GM18517 (cell line): Measurements from ENCODE around the gene STK38.

Experiments
- ATAC-seq: cut with Tn5 transposase; IDR thresholded peaks from one replicate; pipeline ENCODE4 v1.9.1; 2021; ENCODE audit warnings: mild to moderate bottlenecking, moderate library complexity; ENCODE audit not compliant: unreplicated experiment

The STK38 gene

DNA sequence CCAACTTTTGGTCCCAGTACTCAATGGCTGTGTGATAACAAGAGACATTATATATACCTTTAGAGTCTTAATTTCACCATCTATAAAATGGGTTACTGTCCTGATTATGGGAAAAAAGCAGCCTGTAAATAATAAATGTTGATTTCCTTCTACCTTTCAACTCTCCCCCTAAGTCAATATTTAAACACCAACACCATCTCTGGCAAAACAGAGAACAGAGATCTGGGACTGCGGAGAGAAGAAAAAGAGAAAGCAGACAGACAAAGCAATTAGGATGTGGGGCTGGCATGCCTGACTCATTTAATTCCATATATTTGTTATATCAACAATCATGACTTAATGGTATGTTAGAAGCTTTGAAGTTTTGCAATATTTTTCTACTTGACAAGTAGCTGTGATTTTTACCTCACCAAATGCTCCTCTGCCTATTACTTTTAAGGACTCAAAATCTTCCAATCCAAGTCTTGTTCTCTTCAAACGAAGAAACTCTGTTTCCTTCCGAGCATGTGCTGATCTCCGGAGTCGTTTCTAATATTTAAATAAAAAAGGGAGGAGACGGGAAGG lies 23.3 kb downstream of the STK38 start:
- ATAC-seq: no peak

DNA sequence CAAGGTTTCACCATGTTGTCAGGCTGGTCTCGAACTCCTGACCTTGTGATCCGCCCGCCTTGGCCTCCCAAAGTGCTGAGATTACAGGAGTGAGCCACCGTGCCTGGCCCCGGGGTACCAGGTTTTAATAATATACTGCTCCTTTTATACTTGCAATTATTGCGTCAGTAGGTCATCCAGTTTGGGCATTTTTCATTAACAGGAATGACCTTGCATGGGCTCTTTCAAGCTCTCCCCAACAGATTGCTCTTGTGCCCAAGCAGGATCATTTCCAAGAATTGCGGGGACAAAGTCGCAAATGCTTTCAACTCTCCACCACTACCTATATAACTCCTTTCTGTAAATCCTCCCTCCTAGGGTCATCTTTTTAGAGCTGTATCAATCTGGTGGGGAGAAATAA lies 23.8 kb downstream of the STK38 start:
- ATAC-seq: no peak

DNA sequence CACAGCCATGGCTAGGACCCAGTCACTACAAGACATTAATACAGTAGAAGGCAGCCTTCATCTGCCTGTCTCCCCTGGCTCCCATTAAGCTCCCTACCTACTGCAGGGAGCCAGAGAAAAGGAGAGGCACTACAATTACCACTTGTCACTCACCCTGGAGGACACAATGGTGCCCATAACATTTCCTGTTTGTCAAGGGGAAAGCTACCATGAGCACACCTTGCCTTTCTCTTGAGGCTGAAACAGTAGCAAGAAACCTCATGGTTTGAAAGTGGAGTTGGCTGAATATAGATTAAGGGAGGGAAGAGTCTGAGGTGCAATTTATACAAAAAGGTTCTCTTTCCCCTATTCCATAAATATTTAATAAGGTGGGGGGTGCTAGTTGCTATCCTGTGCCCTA lies 27.9 kb downstream of the STK38 start:
- no peak for ATAC-seq

DNA sequence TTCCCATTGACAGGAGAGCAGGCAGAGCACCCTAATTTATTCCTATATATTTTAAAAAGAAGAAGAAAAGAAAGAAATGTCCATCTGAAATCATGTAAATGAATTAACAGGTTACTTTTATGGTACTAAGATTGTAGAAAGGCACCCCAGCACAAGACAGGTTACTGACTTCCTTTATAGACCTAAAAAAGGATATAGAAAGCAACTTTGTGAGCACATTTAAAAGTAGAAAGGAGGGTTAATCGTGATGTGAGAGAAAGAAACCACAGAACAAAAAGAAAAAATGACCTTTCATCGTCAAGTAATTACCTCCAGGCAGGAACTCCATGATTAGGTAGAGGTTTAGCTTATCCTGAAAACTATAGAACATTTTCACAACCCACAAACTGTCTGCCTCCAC lies 29.9 kb downstream of the STK38 start:
- no peak for ATAC-seq

DNA sequence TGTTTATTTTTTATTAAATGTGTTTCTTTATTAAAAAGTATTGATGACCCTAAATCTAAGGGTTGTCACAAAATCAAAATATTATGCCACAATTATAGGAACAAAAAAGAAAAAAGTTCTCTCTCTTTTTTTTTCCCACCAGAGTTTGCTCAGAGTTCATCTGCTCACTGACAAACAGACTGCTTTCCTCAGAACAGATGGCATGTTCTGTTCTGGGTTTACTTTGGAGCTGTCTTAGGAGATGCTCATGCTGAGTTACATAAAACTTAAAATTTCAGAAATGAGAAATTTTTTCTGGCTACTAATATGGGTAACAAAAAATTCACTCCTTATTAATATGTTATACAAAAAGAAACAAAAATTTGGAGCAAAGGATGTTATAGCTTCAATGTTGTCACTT lies 30.3 kb downstream of the STK38 start:
- ATAC-seq: no peak

DNA sequence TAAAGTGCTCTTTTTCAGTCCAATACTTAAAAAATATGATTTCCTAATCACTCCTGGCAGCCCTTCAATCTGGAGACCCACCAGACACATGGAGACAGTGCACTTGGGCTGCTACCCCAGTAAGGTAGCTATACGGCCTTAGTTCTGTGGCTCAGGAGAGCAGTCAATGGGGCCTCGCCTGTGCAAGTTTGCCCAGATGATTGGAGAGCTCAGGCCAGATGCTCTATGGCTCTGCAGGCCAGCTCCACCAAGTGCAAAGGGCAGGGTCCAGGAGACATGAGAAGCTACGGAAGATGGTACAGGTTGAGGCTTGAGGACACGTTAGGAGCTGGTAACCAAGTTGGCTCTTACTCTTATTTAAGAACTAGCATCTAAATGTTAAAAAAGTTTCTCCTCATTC lies 30.7 kb downstream of the STK38 start:
- ATAC-seq: no peak

DNA sequence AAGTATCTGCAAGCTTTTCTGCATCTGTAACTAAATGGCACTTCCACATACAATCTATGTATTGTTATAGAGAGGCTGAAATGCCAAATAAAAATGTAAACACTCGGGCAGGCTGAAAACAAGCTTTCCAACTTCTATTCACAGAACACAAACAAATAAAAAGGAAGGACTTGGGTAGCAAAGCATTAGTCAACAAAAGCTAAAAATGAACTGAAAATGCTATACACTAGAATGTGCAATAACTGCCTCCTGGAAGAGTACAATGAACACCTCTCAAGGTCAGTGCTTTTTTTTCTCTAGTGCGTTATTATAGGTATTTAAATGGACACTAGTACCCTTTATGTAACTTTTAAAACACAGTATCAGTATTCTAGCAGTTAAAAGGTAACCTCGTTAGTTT lies 31.4 kb downstream of the STK38 start:
- no peak for ATAC-seq

GRCh38 chr6:36514554-36515456 lies 32.5 kb downstream of the STK38 start:
- ATAC-seq: no peak

DNA sequence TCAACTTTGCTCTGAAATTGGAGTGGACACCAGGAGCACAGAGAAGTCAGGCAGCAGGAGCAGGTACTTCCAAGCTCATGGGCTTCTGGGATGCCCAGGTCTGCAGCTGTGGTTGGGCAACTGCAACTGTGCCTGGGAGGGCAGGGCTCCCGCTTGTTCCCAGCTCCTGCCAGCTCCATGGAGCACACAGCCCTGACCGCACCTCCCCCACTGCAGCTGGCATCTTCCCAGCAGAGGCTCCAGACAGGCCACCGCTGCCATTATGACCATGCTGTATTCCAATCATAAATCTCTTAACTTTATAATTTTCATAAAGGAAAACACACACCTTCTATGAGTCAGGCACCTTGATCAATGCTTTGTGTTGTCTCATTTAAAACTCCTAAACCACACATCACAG lies 36.9 kb downstream of the STK38 start:
- no peak for ATAC-seq

- ATAC-seq: no peak
Observed at GRCh38 chr6:36508532-36508931, 38.7 kb downstream of the STK38 start.

DNA sequence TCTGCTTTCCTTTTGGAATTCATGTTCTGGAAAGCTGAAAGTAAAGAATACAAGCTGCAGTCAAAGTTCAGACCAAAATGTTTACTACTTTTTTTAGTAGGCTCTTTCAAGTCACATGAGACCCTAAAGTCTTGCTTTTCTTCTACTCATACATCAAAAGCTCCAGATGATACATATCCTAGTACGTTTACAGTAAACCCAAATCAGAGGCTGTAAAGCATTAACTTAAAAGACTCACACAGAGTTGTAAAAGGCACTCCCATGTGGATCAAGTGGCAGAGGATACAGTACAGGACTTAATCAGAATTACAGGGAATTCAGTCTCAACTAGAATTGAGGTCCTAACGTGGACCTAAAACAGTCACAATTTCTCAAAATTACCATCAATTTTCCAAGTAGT lies 40.7 kb downstream of the STK38 start:
- no peak for ATAC-seq

DNA sequence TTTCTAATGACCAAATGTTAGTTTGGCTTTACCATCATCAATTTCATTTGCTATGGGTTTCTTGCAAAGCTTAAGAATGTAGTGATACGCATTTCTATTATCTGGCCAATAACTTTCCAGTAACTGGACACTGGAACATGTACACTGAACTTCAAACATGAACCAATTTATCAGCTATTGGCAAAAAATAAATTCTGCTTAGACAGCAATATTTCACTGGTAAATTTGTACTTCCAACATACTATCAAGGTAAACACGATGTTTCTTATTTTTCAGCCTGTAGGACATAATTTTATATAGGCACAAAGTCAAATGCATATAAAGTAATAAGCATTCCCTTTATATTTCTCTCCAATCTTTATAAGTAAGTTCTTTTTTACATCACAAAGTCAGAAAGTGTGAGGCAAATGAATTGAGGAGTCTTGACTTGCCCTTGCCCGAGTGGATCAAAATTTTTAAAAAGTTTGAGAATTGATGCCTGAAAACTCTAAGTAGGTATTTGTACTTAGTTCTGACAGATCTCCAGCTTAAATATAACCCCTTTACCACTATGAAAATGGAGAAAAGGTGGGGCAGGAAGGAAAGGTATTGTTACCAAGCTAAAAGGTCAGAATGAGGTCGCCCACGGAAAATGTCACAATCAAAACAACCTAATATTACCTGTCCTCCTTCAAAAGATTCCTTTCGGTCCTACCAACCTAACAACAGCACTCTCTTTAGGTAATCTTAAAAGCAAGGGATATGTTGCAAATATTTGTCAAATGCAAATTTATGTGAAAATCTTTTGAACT lies 41.3 kb downstream of the STK38 start:
- ATAC-seq: no peak

DNA sequence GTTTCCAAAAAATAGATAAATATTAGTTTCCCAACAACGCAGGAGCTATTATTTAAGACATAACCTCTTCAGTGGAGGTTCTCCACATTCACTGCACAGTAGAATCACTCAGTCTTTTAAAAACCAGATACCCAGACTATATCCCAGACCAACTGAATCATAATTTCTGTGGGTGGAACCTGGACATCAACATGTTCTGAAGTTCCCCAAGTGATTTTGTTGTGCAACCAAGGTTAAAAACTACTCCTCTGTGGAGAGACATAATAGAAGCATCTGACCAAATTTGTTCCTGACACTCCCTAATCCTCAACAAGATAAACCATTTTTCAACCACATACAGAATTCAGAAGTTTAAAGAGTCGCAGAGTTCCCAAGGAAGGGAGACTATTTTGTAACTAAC lies 42.3 kb downstream of the STK38 start:
- no peak for ATAC-seq

DNA sequence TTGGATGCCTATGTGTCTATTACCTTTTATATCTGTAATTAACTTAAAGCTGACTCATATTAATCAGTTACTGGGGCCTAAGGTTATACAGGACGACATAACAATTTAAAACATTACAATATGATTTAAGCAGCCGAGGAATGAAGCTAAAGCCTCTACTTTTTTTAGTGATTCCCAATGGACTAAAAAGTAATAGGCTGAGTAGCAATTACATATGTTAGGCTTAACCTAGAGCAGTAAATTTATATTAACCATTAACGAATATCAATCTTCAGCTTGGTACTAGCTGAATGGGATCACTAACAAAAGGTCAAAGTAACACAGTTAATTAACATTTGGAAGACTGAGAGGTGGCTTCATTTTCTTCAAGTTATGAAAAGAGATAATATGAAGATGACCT lies 43.1 kb downstream of the STK38 start:
- no peak for ATAC-seq

DNA sequence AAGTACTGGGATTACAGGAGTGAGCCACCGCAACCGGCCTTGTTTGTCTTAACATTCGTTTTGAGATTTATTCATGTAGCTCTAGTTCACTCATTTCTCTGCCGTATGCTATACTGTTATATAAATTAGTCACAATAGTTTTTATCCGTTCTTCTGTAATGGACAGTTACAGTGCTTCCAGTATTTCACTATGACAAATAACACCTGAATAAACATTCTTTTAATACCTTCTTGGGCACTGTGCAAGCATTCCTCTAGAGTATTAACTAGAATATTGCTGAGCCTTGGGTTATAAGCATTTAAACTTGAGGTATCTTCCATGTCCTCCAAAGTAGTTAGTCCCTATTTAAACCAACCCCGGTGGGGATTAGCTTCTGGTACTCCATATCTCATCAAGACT lies 45.6 kb downstream of the STK38 start:
- no peak for ATAC-seq

DNA sequence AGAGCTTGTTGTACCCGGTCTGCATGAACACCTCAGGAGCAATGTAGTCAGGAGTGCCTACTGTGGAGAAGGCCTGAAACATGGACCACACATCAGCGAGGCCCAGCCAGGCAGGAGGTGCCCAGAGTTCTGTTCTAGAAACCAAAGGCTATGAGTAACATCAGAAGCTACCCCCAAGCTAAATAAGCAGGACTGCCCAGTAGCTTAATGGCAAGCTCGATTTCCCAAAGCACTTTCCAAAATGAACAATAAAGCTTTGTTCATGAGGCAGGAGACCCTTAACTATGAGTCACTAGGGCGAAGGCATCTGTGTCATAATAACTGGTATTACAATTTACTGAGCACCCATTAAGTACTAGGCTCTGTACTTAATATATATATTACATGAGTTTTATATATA lies 47.4 kb downstream of the STK38 start:
- ATAC-seq: no peak

- ATAC-seq: no peak
Observed at GRCh38 chr6:36495086-36495485, 52.2 kb downstream of the STK38 start.

DNA sequence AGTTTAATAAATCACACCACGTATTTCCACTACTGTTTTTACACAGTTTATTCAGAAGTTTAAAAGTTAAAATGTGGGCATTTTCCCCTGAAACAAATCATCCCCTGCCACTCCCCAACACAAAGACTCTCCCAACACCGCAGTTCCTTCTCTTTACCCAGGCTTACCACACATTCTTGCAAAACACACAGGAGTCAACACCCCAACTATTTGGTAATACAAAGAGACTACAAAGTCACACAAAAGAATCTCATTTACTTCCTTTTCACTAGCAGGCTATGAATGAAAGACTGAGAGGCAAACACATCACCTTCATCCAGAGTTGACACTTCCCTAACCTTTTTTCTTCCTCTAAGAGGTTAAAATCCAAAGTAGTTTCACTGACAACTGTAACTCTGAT lies 53.4 kb downstream of the STK38 start:
- no peak for ATAC-seq

DNA sequence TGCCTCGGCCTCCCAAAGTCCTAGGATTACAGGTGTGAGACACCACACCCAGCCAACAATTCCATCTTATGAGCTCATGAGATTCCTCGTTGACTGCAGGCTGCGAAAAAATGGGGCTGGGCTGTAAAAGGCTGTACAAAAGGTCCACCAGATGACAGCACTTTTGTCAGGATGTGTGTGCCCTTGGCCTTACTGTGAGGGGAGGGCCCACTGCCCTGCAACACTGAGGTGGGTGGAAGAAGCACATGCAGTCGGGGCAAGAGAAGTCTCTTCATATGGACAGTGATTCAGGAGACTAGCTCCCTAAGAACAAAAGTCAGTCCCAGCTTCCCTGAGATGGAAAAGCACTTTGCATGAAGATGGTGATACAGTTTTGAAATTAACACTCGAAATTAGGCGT lies 54.0 kb downstream of the STK38 start:
- ATAC-seq: no peak

DNA sequence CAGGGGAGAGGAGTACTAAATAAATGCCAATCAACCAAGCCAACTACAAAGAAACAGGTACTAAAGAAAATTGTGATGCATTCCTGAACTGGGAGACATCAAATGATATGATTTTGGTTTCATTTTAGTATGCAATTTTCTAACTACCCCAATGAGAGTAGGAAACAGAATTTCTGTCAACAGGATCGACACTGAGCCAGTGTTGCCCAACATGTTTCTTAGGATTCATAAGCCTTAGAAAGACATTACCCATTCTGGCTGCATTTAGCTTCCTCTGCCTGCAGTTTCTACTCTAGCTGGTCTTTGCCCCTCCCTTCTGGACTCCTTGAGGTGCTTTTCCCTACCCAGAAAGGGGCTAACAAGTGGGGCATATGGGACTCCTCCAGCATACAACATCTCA lies 54.7 kb downstream of the STK38 start:
- ATAC-seq: no peak

DNA sequence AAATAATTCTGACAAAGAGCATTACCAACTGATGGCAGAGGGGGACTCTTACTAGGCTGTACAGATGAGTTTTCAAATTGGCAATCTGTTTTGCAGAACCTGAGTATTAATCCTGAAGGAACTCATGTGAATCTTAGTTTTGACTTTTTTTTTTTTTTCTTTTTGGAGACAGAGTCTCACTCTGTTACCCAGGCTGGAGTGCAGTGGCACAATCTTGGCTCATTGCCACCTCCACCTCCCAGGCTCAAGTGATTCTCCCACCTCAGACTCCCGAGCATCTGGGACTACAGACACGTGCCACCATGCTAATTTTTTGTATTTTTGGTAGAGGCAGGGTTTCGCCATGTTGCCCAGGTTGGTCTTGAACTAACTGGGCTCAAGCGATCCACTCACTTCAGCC lies 55.2 kb downstream of the STK38 start:
- ATAC-seq: no peak

GRCh38 chr6:36491378-36491965 lies 55.8 kb downstream of the STK38 start:
- no peak for ATAC-seq
